ENCODE measurements around the gene BCL11B.
A peak's percentile ranks its signal among the peaks of the same experiment; 100 is the strongest.

BCL11B gene

DNA sequence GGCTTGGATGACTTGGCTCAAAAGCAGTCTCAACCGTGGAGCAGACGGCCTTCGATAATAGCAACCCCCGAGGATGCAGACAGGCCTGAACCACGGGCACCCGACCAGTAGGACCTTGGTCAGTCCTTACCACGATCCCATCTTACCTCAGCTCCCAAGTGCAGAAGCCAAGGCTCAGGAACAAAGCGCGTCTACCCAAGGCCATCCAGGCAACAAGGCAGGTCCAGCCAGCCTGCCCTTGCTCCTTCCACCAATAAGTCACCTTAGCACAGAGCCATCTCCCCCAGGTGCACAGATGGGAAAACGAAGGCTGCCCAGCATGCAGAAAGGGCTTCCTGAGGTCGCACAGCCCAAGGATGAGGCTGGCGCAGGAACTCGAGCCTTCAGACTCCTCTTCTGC, 77.3 kb downstream of the BCL11B start:
- Histone ChIP-seq H3K9me3 (ENCODE audit: control insufficient read depth in 1 of 2, low read length in 2 of 2) (no peaks in the 10 kb centered on the region), H3K27ac (ENCODE audit: low read depth, low read length) (no peak overlapping the region), H3K4me3 (ENCODE audit: low read depth in 1 of 2, low read length in 2 of 2) (no peak overlapping the region), H3K9ac (ENCODE audit: low read depth in 1 of 2, low read length in 2 of 2) (no peak overlapping the region), H3K36me3 (ENCODE audit: control insufficient read depth in 1 of 2, insufficient read depth in 2 of 2, low read length in 2 of 2) (peaks cover 3 to 12% of the 10 kb centered on the region in 2 donors), H3K4me1 (ENCODE audit: control insufficient read depth in 1 of 2, insufficient read depth in 2 of 2, low read length in 2 of 2) (peaks cover 24% of the 10 kb centered on the region in 2 donors), H3K27me3 (ENCODE audit: control insufficient read depth in 1 of 2, insufficient read depth in 2 of 2, low read length in 2 of 2) (no peaks in the 10 kb centered on the region)

DNA sequence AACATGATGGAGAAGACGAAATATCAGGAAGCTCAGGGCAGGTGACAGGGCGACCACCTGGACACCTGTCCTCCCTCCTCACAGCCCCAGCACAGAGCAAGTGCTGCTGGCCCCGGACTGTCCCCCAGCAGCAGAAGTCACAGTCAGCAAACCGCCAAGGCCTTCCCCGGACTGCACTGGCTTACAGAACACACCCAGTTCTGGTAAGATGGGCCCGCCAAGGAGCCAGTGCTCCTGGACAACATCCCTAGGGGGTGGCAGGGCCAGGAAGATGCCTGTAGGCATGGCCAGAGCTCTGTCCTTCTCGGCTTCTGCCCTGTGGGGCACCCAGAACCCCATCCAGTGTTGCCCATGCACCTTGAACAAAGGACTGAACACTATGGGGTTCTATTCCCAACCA, 77.9 kb downstream of the BCL11B start:
- H3K9ac ChIP-seq (ENCODE audit: low read depth in 1 of 2, low read length in 2 of 2): no peak overlapping the region
- no peaks in the 10 kb centered on the region for H3K9me3 ChIP-seq (ENCODE audit: control insufficient read depth in 1 of 2, low read length in 2 of 2)
- no peaks in the 10 kb centered on the region for H3K27me3 ChIP-seq (ENCODE audit: control insufficient read depth in 1 of 2, insufficient read depth in 2 of 2, low read length in 2 of 2)
- H3K4me1 ChIP-seq (ENCODE audit: control insufficient read depth in 1 of 2, insufficient read depth in 2 of 2, low read length in 2 of 2): peaks cover 24% of the 10 kb centered on the region in 2 donors
- H3K27ac ChIP-seq (ENCODE audit: low read depth, low read length): no peak overlapping the region
- H3K36me3 ChIP-seq (ENCODE audit: control insufficient read depth in 1 of 2, insufficient read depth in 2 of 2, low read length in 2 of 2): peaks cover 3 to 11% of the 10 kb centered on the region in 2 donors
- no peak overlapping the region for H3K4me3 ChIP-seq (ENCODE audit: low read depth in 1 of 2, low read length in 2 of 2)

DNA sequence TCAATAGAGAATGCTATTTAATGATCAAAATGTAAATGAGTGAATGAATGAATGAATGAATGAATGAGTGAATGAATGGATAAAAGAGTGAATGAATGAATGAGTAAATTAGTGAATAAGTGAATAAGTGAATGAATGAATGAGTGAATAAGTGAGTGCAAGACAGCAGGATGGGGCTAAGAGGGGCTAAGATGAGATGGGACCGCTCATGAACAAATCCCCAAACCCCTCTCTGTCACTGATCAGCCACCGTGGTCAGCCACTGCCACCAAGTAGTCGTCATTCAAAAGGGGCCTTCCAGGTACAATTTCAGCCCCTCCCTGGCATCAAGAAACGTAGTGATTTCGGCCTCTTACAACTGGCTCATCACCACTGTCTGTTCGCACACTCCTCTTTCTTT, 79.2 kb downstream of the BCL11B start:
- no peaks in the 10 kb centered on the region for H3K9me3 ChIP-seq (ENCODE audit: control insufficient read depth in 1 of 2, low read length in 2 of 2)
- peak overlapping the region; percentile 53 to 54 for H3K4me3 ChIP-seq (ENCODE audit: low read depth in 1 of 2, low read length in 2 of 2)
- H3K9ac ChIP-seq (ENCODE audit: low read depth in 1 of 2, low read length in 2 of 2): peak overlapping the region in 1 of 2 donors; percentile 30
- H3K36me3 ChIP-seq (ENCODE audit: control insufficient read depth in 1 of 2, insufficient read depth in 2 of 2, low read length in 2 of 2): peaks cover 0 to 3% of the 10 kb centered on the region in 2 donors
- H3K27ac ChIP-seq (ENCODE audit: low read depth, low read length): no peak overlapping the region
- no peaks in the 10 kb centered on the region for H3K27me3 ChIP-seq (ENCODE audit: control insufficient read depth in 1 of 2, insufficient read depth in 2 of 2, low read length in 2 of 2)
- H3K4me1 ChIP-seq (ENCODE audit: control insufficient read depth in 1 of 2, insufficient read depth in 2 of 2, low read length in 2 of 2): peaks cover 24% of the 10 kb centered on the region in 2 donors

DNA sequence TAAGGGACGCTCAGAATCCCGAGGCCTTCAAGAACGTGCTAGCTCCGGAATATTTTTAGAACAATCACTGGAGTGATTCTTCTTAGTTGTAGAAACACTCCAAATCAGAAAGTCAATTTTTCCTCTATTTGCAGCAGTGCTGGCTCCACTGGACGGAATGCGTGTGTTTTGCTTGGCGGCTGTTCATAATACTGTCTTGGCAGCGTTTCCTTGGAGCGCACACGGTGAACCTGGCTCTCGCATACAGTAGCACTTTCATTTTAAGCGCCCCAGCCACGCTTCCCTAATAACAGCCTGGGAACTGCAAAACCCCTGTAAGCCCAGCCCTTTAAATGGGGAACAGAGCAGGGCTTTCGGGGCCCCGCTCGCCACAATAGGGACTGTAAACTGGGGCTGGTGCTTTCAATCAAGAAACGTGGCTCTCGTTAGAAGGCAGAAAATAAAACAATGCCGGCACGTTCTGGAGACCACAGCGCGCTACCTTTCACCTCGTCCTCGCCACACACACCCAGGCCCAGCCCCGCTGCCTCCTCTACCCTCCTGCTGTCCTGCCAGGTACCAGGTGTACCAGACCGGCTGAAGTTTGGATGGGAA, 79.9 kb downstream of the BCL11B start:
- Histone ChIP-seq H3K9ac (ENCODE audit: low read depth in 1 of 2, low read length in 2 of 2) (peak overlapping the region in 1 of 2 donors; percentile 30), H3K9me3 (ENCODE audit: control insufficient read depth in 1 of 2, low read length in 2 of 2) (no peaks in the 10 kb centered on the region), H3K36me3 (ENCODE audit: control insufficient read depth in 1 of 2, insufficient read depth in 2 of 2, low read length in 2 of 2) (no peaks in the 10 kb centered on the region), H3K27ac (ENCODE audit: low read depth, low read length) (no peak overlapping the region), H3K4me3 (ENCODE audit: low read depth in 1 of 2, low read length in 2 of 2) (peak overlapping the region; percentile 53 to 54), H3K27me3 (ENCODE audit: control insufficient read depth in 1 of 2, insufficient read depth in 2 of 2, low read length in 2 of 2) (no peaks in the 10 kb centered on the region), H3K4me1 (ENCODE audit: control insufficient read depth in 1 of 2, insufficient read depth in 2 of 2, low read length in 2 of 2) (peaks cover 24% of the 10 kb centered on the region in 2 donors)

DNA sequence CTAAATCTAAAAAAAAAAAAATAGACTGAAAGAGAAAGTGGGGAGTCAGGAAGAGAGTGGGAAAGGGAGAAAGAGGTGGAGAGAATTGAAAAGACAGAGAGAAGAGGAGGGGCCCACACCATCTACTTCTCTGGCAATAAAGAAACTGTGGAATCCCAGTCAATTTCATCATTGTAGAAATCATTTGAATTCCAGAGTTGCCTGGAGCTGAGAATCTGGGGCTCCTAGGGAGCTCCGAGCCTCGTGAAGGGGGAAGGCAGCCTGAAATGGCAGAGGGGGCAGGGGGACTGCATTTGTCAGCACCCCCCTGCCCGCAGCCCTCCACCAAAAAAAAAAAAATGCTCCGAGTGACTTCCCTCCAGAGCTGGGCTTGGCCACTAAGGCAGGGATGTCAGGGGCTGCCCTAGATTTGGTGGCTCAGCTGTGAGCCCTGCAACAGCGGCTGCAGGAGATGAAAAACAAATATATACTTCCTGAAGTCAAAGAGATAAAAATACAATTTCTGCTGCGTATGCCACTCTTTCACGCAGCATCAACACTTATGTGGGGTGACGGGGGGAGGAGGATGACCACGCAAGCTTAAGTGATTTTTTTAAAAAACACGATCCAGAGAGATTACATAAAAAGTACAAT, 80.5 kb downstream of the BCL11B start:
- Histone ChIP-seq H3K9ac (ENCODE audit: low read depth in 1 of 2, low read length in 2 of 2) (peak overlapping the region in 1 of 2 donors; percentile 12), H3K4me1 (ENCODE audit: control insufficient read depth in 1 of 2, insufficient read depth in 2 of 2, low read length in 2 of 2) (peaks cover 21 to 24% of the 10 kb centered on the region in 2 donors), H3K4me3 (ENCODE audit: low read depth in 1 of 2, low read length in 2 of 2) (peak overlapping the region; percentile 53 to 54)

DNA sequence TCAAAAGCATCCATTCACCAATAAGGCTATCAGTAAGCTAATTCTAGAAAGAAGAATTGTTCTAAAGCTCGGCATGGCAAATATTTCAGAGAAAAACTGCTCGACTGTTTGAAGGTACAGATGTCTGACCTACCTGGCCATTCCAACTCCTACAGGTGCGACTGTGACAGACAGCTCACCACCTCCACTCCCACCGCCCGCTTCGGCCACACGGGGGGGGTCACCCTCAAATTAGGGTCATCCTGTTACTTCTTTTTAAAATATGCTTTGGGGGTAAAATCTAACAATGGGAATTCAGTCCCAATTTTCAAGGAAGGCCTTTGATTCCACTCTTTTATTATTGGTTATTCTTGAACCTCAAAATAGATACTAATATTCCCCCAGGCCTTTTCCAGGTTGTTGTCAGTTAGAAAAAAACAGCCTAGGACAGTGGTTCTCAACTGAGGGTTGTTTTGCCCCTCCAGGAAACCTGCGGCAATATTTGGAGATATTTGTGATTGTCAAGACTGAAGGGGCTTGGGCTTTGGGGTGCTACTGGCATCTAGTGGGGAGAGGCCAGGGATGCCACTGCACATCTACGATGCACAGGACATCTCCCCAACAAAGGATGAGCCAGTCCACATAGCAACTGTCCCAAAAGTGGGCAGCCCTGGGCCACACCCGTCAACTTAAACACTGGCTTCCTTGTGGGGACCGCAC, 81.2 kb downstream of the BCL11B start:
- Histone ChIP-seq H3K4me3 (ENCODE audit: low read depth in 1 of 2, low read length in 2 of 2) (no peak overlapping the region), H3K9me3 (ENCODE audit: control insufficient read depth in 1 of 2, low read length in 2 of 2) (no peaks in the 10 kb centered on the region), H3K4me1 (ENCODE audit: control insufficient read depth in 1 of 2, insufficient read depth in 2 of 2, low read length in 2 of 2) (peaks cover 14 to 21% of the 10 kb centered on the region in 2 donors), H3K9ac (ENCODE audit: low read depth in 1 of 2, low read length in 2 of 2) (peak overlapping the region in 1 of 2 donors; percentile 12), H3K27ac (ENCODE audit: low read depth, low read length) (no peak overlapping the region), H3K27me3 (ENCODE audit: control insufficient read depth in 1 of 2, insufficient read depth in 2 of 2, low read length in 2 of 2) (no peaks in the 10 kb centered on the region), H3K36me3 (ENCODE audit: control insufficient read depth in 1 of 2, insufficient read depth in 2 of 2, low read length in 2 of 2) (no peaks in the 10 kb centered on the region)

More for the DNA sequence above, 80.5 kb downstream of the BCL11B start:
- Histone ChIP-seq H3K9me3 (ENCODE audit: control insufficient read depth in 1 of 2, low read length in 2 of 2) (no peaks in the 10 kb centered on the region), H3K27me3 (ENCODE audit: control insufficient read depth in 1 of 2, insufficient read depth in 2 of 2, low read length in 2 of 2) (no peaks in the 10 kb centered on the region), H3K27ac (ENCODE audit: low read depth, low read length) (no peak overlapping the region), H3K36me3 (ENCODE audit: control insufficient read depth in 1 of 2, insufficient read depth in 2 of 2, low read length in 2 of 2) (no peaks in the 10 kb centered on the region)

DNA sequence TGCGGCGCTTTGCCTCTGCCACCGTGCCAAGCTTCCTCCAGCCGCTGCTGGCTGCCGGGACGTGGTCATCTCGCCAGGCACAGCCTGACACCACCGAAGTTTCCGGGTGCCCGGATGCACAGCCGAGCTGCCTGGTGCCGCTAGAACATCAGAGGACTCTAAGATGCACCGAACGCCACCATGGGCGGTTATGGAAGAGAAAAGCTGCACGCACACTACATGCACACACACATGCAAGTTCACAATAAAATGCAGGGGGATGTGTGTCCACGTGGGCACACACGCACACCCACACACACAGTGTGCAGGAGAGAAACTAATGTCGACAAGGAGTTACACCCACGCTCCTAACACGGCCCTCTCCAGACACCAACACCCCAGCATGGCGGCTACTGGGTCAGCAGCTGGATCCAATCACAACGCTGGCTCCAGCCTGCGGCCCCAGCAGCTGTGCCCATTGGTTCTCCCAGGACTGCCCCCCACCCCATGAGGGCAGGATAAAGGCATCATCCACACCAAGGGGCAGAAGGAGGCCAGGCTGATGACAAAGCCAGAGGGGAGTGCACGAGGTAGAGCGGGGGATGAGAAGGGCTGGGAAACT, 82.7 kb downstream of the BCL11B start:
- H3K9me3 ChIP-seq (ENCODE audit: control insufficient read depth in 1 of 2, low read length in 2 of 2): no peaks in the 10 kb centered on the region
- H3K4me3 ChIP-seq (ENCODE audit: low read depth in 1 of 2, low read length in 2 of 2): peak overlapping the region in 1 of 2 donors; percentile 19
- H3K9ac ChIP-seq (ENCODE audit: low read depth in 1 of 2, low read length in 2 of 2): no peak overlapping the region
- H3K27ac ChIP-seq (ENCODE audit: low read depth, low read length): no peak overlapping the region
- peaks cover 8 to 13% of the 10 kb centered on the region in 2 donors for H3K4me1 ChIP-seq (ENCODE audit: control insufficient read depth in 1 of 2, insufficient read depth in 2 of 2, low read length in 2 of 2)
- H3K27me3 ChIP-seq (ENCODE audit: control insufficient read depth in 1 of 2, insufficient read depth in 2 of 2, low read length in 2 of 2): no peaks in the 10 kb centered on the region
- H3K36me3 ChIP-seq (ENCODE audit: control insufficient read depth in 1 of 2, insufficient read depth in 2 of 2, low read length in 2 of 2): no peaks in the 10 kb centered on the region

DNA sequence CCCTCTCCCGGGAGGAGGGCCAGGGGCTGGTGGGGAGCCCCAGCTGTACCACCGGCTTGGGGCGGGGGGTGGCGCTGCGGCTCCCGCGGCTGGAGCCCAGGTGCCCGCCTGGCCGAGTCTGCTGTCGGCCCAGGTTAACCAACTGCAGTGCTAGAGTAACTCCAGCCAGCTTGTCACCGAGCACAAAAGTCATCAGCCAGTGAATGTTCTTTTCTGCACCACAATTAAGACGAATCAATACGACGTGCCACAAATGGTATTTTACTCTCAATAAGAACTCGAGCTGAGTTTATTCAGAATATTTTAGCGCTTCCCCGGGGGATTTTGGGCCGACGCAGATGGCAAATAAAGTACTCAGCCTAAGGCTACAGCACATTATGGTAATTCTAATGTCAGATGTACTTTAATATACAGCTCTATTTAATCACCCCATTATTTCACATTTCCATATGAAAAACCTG, 83.2 kb downstream of the BCL11B start:
- Histone ChIP-seq H3K27ac (ENCODE audit: low read depth, low read length) (no peak overlapping the region), H3K4me3 (ENCODE audit: low read depth in 1 of 2, low read length in 2 of 2) (no peak overlapping the region), H3K27me3 (ENCODE audit: control insufficient read depth in 1 of 2, insufficient read depth in 2 of 2, low read length in 2 of 2) (no peaks in the 10 kb centered on the region), H3K4me1 (ENCODE audit: control insufficient read depth in 1 of 2, insufficient read depth in 2 of 2, low read length in 2 of 2) (peaks cover 8 to 13% of the 10 kb centered on the region in 2 donors), H3K9ac (ENCODE audit: low read depth in 1 of 2, low read length in 2 of 2) (no peak overlapping the region), H3K36me3 (ENCODE audit: control insufficient read depth in 1 of 2, insufficient read depth in 2 of 2, low read length in 2 of 2) (no peaks in the 10 kb centered on the region), H3K9me3 (ENCODE audit: control insufficient read depth in 1 of 2, low read length in 2 of 2) (no peaks in the 10 kb centered on the region)

DNA sequence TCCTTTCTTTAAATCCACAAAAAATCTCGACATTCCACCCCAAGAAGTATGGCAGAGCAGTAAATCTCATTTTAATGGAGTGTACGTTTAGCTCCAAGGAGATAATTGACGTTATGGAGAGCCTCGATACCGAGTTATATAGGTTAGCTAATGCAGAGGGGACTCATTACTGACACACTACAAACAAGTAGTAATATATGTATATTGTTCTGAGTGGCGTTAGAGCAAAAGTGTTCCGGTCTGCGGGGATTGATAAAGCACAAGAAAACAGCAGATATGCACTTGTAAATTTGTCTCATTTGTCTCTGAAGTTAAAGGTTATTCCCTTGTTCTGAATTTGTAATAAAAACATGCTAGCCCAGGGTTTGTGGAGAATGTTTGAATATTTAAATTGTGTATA, 84.1 kb downstream of the BCL11B start:
- no peak overlapping the region for H3K9ac ChIP-seq (ENCODE audit: low read depth in 1 of 2, low read length in 2 of 2)
- H3K27me3 ChIP-seq (ENCODE audit: control insufficient read depth in 1 of 2, insufficient read depth in 2 of 2, low read length in 2 of 2): no peaks in the 10 kb centered on the region
- no peak overlapping the region for H3K27ac ChIP-seq (ENCODE audit: low read depth, low read length)
- no peaks in the 10 kb centered on the region for H3K9me3 ChIP-seq (ENCODE audit: control insufficient read depth in 1 of 2, low read length in 2 of 2)
- no peaks in the 10 kb centered on the region for H3K36me3 ChIP-seq (ENCODE audit: control insufficient read depth in 1 of 2, insufficient read depth in 2 of 2, low read length in 2 of 2)
- peaks cover 8 to 12% of the 10 kb centered on the region in 2 donors for H3K4me1 ChIP-seq (ENCODE audit: control insufficient read depth in 1 of 2, insufficient read depth in 2 of 2, low read length in 2 of 2)
- no peak overlapping the region for H3K4me3 ChIP-seq (ENCODE audit: low read depth in 1 of 2, low read length in 2 of 2)

Measured in duodenal mucosa (tissue), 2 donors.